VCaP (cell line): Measurements from ENCODE around the gene KLHL6.

Experiments used
- H3K27ac ChIP-seq: fragments of 450-650 bp; 2 replicates; pipeline ENCODE4 v1.5.1; 2017
- CTCF ChIP-seq: fragments of 450-650 bp; conservative IDR thresholded peaks from 2 replicates; pipeline ENCODE4 v1.5.1; 2017; ENCODE audit warnings: mild to moderate bottlenecking, moderate library complexity

The KLHL6 gene

GRCh38 chr3:183508821-183509220, 46.7 kb downstream of the KLHL6 start:
- no peak for TF ChIP-seq CTCF

GRCh38 chr3:183507551-183507950, 48.0 kb downstream of the KLHL6 start:
- TF ChIP-seq CTCF: no peak
- no peak overlapping the region for H3K27ac ChIP-seq

More at GRCh38 chr3:183508821-183509220, 46.7 kb downstream of the KLHL6 start:
- no peak overlapping the region for H3K27ac ChIP-seq

DNA sequence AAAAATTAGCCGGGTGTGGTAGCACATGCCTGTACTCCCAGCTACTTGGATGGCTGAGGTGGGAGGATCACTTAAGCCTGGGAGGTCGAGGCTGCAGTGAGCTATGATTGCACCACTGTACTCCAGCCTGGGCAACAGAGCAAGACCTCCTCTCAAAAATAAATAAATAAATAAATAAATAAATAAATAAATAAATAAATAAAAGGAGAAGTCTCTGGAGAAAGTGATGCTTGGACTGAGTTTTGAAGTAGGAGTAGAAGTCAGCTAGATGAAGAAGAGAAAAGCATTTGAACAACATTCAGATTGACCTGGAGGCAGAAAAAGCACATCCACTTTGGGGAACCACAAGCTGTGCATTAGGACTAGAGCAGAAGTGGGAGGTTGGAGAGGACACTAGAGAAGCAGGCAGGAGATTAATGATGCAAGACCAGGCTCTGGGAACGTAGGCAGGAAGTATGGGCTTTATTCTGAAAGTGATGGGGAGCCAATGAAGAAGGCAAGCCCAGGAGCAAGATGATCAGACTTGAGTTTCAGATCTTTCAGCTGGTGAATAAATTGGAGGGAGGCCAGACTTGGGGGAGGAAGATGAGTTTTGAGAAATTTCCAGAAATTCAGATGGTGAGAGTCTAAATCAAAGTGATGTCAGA, 48.7 kb downstream of the KLHL6 start:
- H3K27ac ChIP-seq: no peak overlapping the region
- no peak for TF ChIP-seq CTCF

DNA sequence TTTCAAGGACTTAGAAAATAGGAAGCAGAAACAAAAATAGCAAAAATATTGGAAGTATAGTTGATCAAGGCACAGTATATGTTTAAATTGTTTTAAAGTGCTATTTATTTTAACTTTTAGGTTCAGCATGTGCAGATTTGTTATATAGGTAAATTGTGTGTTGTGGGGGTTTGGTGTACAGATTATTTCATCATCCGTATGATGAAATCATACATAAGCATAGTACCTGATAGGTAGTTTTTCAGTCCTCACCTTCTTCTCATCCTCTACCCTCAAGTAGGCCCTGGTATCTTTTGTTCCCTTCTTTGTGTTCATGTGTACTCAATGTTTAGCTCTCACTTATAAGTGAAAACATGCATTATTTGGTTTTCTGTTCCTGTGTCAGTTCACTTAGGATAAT, 50.9 kb downstream of the KLHL6 start:
- TF ChIP-seq CTCF: no peak
- H3K27ac ChIP-seq: no peak overlapping the region

DNA sequence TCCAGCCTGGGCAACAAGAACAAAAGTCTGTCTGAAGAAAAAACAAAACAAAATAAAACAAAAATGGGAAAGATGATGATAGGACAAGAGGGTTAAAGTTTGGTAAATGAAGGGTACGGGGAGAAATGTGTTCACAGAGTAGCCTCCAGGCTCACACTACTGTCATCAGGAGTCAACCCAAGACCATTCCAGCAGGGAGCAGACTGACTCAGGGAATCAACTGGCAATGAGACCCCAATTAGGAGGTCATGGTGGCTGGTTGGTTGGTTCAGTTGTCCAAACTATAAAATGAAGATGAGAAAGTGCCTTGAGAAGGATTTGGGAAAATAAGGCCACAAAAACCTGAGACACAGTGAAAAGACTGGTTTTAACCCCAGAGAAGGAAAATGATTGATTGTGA, 51.8 kb downstream of the KLHL6 start:
- H3K27ac ChIP-seq: peak overlapping the region; percentile 40
- no peak for TF ChIP-seq CTCF

DNA sequence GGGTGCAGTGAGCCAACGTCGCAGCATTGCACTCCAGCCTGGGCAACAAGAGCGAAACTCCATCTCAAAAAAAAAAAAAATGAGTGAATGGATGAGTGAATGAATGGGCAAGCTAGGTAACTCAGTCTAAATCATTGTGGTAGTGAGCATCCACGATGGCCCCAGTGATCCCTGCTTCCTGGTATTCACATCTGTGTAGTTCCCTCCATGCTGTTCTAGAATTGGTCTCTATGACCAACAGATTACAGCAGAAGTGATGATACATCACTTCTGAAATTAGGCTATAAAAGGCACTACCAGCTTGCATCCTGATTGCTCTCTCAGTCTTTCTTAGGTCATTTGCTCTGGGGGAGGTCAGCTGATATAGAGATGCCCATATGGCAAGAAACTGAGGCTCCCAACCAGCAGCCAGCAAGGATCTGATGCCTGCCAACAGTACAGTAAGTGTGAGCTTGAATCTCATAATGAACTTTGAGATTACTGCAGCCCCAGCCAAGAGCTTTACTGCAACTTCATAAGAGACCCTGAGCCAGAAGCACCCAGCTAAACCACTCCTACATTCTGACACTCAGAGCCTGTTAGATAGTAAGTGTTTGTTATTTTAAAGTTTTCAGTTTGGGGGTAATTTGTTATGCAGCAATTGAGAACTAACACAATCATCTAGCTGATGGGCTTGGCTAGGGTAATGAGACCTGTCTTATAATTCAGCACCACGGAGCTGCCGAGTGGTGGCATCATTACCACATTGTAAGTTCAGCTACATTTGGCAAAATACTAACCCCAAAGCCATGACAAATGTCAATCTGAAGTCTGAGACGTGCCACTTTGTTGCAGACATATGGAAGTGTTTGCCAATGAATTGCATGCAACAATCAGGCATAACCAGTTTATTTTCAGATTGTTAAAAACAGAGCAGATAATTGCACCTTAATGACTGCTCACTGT, 53.0 kb downstream of the KLHL6 start:
- TF ChIP-seq CTCF: peak; percentile 73
- H3K27ac ChIP-seq: peak overlapping the region; percentile 40

GRCh38 chr3:183500981-183501704, 54.4 kb downstream of the KLHL6 start:
- no peak for TF ChIP-seq CTCF

More at GRCh38 chr3:183500981-183501704, 54.4 kb downstream of the KLHL6 start:
- H3K27ac ChIP-seq: no peak overlapping the region
